Ectodermal cell (in vitro differentiated cells): ENCODE measurements around the gene RPL32. TPM values are rescaled to one million over a fixed set of nuclear protein-coding genes. Genes with fewer than 3 reads are reported as not detected.
"Not testable (repeated sequence)": the region's sequence is repeated elsewhere in the genome, so short reads cannot be mapped to it uniquely, and the experiment has no call there.

ENCODE experiments used
- H3K27ac ChIP-seq: 2 replicates; pipeline ENCODE4 v1.7.0; 2013; ENCODE audit warnings: mild to moderate bottlenecking, low read depth, low read length; ENCODE audit not compliant: insufficient read depth, poor library complexity, severe bottlenecking
- H3K27me3 ChIP-seq: 2 replicates; pipeline ENCODE4 v1.7.0; 2013; ENCODE audit warnings: mild to moderate bottlenecking, low read length; ENCODE audit not compliant: insufficient read depth, control insufficient read depth, poor library complexity, severe bottlenecking
- H3K36me3 ChIP-seq: one replicate; pipeline ENCODE4 v1.7.0; 2013; ENCODE audit warnings: low read length; ENCODE audit not compliant: control insufficient read depth, insufficient read depth
- H3K4me1 ChIP-seq: one replicate; pipeline ENCODE4 v1.7.0; 2013; ENCODE audit warnings: low read length; ENCODE audit not compliant: control insufficient read depth, insufficient read depth
- H3K4me3 ChIP-seq: 2 replicates; pipeline ENCODE4 v1.7.0; 2013; ENCODE audit warnings: low read depth, low read length, control low read depth; ENCODE audit not compliant: insufficient read depth
- H3K9me3 ChIP-seq: 2 replicates; pipeline ENCODE4 v1.7.0; 2013; ENCODE audit warnings: mild to moderate bottlenecking, low read length, moderate library complexity; ENCODE audit not compliant: control insufficient read depth
- WGBS, 2 experiments: methylation state at CpG; one replicate each; pipeline ENCODE4 v1.1.7; 2013; ENCODE audit warnings: missing lambda C conversion rate in 2 of 2; 5-methylcytosine and 5-hydroxymethylcytosine counted together
- polyA plus RNA-seq, 4 experiments: library from polyadenylated mRNA; stranded (reverse); fragments of 50-300 nt; gene quantifications; one replicate each; pipeline ENCODE4 v1.2.3, GENCODE V29; 2013

RPL32 gene
- polyA plus RNA-seq (2013, experiment 1 of 4) = 2,742 TPM
- 2,809 TPM for polyA plus RNA-seq (2013, experiment 2 of 4)
- 2,954 TPM for polyA plus RNA-seq (2013, experiment 3 of 4)
- 3,307 TPM for polyA plus RNA-seq (2013, experiment 4 of 4)

- Histone ChIP-seq H3K36me3 (peaks cover 33% of the 10 kb centered on the region), H3K27ac (peak within 1 kb of the TSS; percentile 98), H3K4me1 (peaks cover 17% of the 10 kb centered on the region), H3K4me3 (peak within 1 kb of the TSS; percentile 98), H3K9me3 (no peaks in the 10 kb centered on the region), H3K27me3 (no peaks in the 10 kb centered on the region)
- WGBS, 2 experiments = 1% methylated on average over 39 to 43 of the region's 43 CpGs
These were observed at the start of gene RPL32 for GRCh38 chr3:12841149-12841969. RPL32 (minus strand) TSS chr3:12841565; CDS start chr3:12840237, 1,328 bp downstream.

GRCh38 chr3:12890610-12891390 lies 49.4 kb upstream of the RPL32 start:
- WGBS, 2 experiments = 84 to 86% methylated on average over 10 of the region's 10 CpGs

GRCh38 chr3:12886736-12887135 lies 45.4 kb upstream of the RPL32 start:
- peaks cover 16% of the 10 kb centered on the region for H3K27me3 ChIP-seq
- H3K4me1 ChIP-seq = no peaks in the 10 kb centered on the region
- no peak overlapping the region for H3K27ac ChIP-seq
- H3K4me3 ChIP-seq = no peak overlapping the region
- H3K9me3 ChIP-seq = no peaks in the 10 kb centered on the region
- H3K36me3 ChIP-seq = no peaks in the 10 kb centered on the region
- WGBS, 2 experiments = 90 to 92% methylated on average over 12 of the region's 12 CpGs

More at GRCh38 chr3:12890610-12891390, 49.4 kb upstream of the RPL32 start:
- Histone ChIP-seq H3K27ac (no peak overlapping the region), H3K27me3 (peaks cover 17% of the 10 kb centered on the region), H3K4me3 (no peak overlapping the region), H3K36me3 (no peaks in the 10 kb centered on the region), H3K9me3 (no peaks in the 10 kb centered on the region), H3K4me1 (no peaks in the 10 kb centered on the region)

- 92 to 94% methylated on average over 9 to 10 of the region's 10 CpGs for WGBS, 2 experiments
- Histone ChIP-seq H3K36me3 (no peaks in the 10 kb centered on the region), H3K4me1 (no peaks in the 10 kb centered on the region), H3K27ac (no peak overlapping the region), H3K27me3 (peaks cover 11% of the 10 kb centered on the region), H3K4me3 (no peak overlapping the region), H3K9me3 (no peaks in the 10 kb centered on the region)
These were observed 44.8 kb upstream of the RPL32 start for GRCh38 chr3:12886106-12886679.

- H3K4me3 ChIP-seq = no peak overlapping the region
- H3K36me3 ChIP-seq = no peaks in the 10 kb centered on the region
- H3K9me3 ChIP-seq = no peaks in the 10 kb centered on the region
- peaks cover 8% of the 10 kb centered on the region for H3K27me3 ChIP-seq
- H3K27ac ChIP-seq = no peak overlapping the region
- WGBS, 2 experiments = 90 to 91% methylated on average over 4 of the region's 4 CpGs
- H3K4me1 ChIP-seq = no peaks in the 10 kb centered on the region
These were observed 44.2 kb upstream of the RPL32 start for GRCh38 chr3:12885583-12885930.

- Histone ChIP-seq H3K4me3 (no peak overlapping the region), H3K36me3 (no peaks in the 10 kb centered on the region)
- 88 to 90% methylated on average over 20 of the region's 20 CpGs for WGBS, 2 experiments
These were observed 43.6 kb upstream of the RPL32 start for GRCh38 chr3:12884790-12885582.

GRCh38 chr3:12884186-12884680 lies 42.9 kb upstream of the RPL32 start:
- 73 to 81% methylated on average over 15 of the region's 15 CpGs for WGBS, 2 experiments

More at GRCh38 chr3:12884790-12885582, 43.6 kb upstream of the RPL32 start:
- H3K27ac ChIP-seq = no peak overlapping the region
- peaks cover 2% of the 10 kb centered on the region for H3K27me3 ChIP-seq
- no peaks in the 10 kb centered on the region for H3K4me1 ChIP-seq
- no peaks in the 10 kb centered on the region for H3K9me3 ChIP-seq

GRCh38 chr3:12882336-12883310 lies 41.3 kb upstream of the RPL32 start:
- Histone ChIP-seq H3K4me3 (no peak overlapping the region), H3K27me3 (no peaks in the 10 kb centered on the region), H3K27ac (no peak overlapping the region), H3K9me3 (no peaks in the 10 kb centered on the region), H3K36me3 (no peaks in the 10 kb centered on the region), H3K4me1 (peaks cover 4% of the 10 kb centered on the region)
- WGBS, 2 experiments = 95 to 96% methylated on average over 62 of the region's 62 CpGs

More at GRCh38 chr3:12884186-12884680, 42.9 kb upstream of the RPL32 start:
- Histone ChIP-seq H3K4me3 (no peak overlapping the region), H3K9me3 (no peaks in the 10 kb centered on the region), H3K4me1 (no peaks in the 10 kb centered on the region), H3K27me3 (no peaks in the 10 kb centered on the region), H3K27ac (no peak overlapping the region), H3K36me3 (no peaks in the 10 kb centered on the region)

GRCh38 chr3:12881858-12882257 lies 40.5 kb upstream of the RPL32 start:
- WGBS, 2 experiments = 89 to 93% methylated on average over 12 of the region's 12 CpGs
- not testable (repeated sequence) for H3K4me3 ChIP-seq

More at GRCh38 chr3:12881858-12882257, 40.5 kb upstream of the RPL32 start:
- not testable (repeated sequence) for H3K4me1 ChIP-seq, H3K27ac ChIP-seq, H3K9me3 ChIP-seq, H3K27me3 ChIP-seq, H3K36me3 ChIP-seq
